Esophagus squamous epithelium (tissue), 5 donors: ENCODE measurements around the gene SIPA1L2. TPM values are rescaled to one million over a fixed set of nuclear protein-coding genes. Genes with fewer than 3 reads are reported as not detected.

Experiments used
- DNase-seq: peaks from one replicate; lab custom pipeline; 2025; lab: John Stamatoyannopoulos, UW
- H3K27ac ChIP-seq, 4 donors: fragments of 200-600 bp; sonication (generic); one replicate each; pipeline ENCODE4 v1.5.1; 2016 to 2019; ENCODE audit warnings: mild to moderate bottlenecking in 1 of 4
- H3K27me3 ChIP-seq, 4 donors: fragments of 200-600 bp; sonication (generic); 1 replicate in 3 of 4; 2 replicates in 1 of 4; pipeline versions ENCODE4 v1.5.1 to v1.6.0; 2017 to 2021; ENCODE audit warnings: antibody characterized with exemption in 1 of 4
- H3K36me3 ChIP-seq, 3 donors: fragments of 200-600 bp; sonication (generic); one replicate each; pipeline ENCODE4 v1.5.1; 2016 to 2019
- H3K4me1 ChIP-seq, 3 donors: fragments of 200-600 bp; sonication (generic); one replicate each; pipeline ENCODE4 v1.5.1; 2017 to 2019
- H3K4me3 ChIP-seq, 4 donors: fragments of 200-600 bp; sonication (generic); 1 replicate in 3 of 4; 2 replicates in 1 of 4; pipeline ENCODE4 v1.5.1; 2016 to 2019; ENCODE audit warnings: mild to moderate bottlenecking in 2 of 4, moderate library complexity in 1 of 4
- H3K9me3 ChIP-seq, 3 donors: fragments of 200-600 bp; sonication (generic); one replicate each; pipeline ENCODE4 v1.5.1; 2016 to 2019
- CTCF ChIP-seq, 6 experiments: fragments of 450-650 bp in 4 of 6; fragments of 200-600 bp in 2 of 6; sonication (generic) in 2 of 6; IDR thresholded peaks; one replicate each; pipeline ENCODE4 v1.5.1; 2016 to 2019; ENCODE audit warnings: antibody characterized with exemption in 6 of 6, mild to moderate bottlenecking in 4 of 6, moderate library complexity in 4 of 6
- POLR2A ChIP-seq, 4 donors: fragments of 450-650 bp; IDR thresholded peaks; one replicate each; pipeline ENCODE4 v1.6.1; 2017; ENCODE audit warnings: antibody characterized with exemption in 4 of 4, mild to moderate bottlenecking in 4 of 4, moderate library complexity in 3 of 4
- WGBS, 2 donors: methylation state at CpG; one replicate each; pipeline ENCODE4 v1.1.5; 2018; 5-methylcytosine and 5-hydroxymethylcytosine counted together
- intact Hi-C: fragments of 100-400 bp; cut with DNase I; formaldehyde crosslinking; loops from one replicate; pipeline ENCODE4 v1.15.0; 2022
- total RNA-seq, 4 donors: library from RNA; depleted of rRNA; stranded (reverse); fragments of >200 nt; gene quantifications; one replicate each; pipeline ENCODE4 v1.1.0, GENCODE V29; 2016
- donor health status: DM: yes; HTN: yes; CAD: no.

The SIPA1L2 gene
- total RNA-seq, 4 donors from 2014 or later, result 29.5 to 51.3 (median 46.0) TPM

GRCh38 chr1:232587141-232588008, 42.6 kb downstream of the SIPA1L2 start:
- no peak for DNase-seq
- intact Hi-C loops, result no loop called here
- 71 to 78% methylated on average over 10 to 11 of the region's 11 CpGs for WGBS, 2 donors

DNA sequence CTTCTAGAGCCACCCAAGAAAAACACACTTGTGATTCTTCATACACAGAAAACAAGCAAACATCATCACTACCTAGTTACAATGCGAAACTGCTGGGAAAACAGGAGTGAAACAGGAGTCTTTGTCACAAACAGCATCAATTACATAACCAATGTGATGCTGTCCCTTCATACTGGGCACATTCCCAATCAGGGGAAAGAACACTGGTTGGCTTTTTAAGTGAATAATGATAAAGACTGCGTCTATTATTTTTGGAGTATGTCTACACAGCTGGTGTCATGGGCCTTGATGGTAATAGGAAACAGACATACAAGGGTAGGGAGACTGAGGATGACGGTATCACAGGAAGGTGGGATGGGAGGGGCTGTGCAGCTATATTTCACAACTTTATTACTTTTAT, 43.3 kb downstream of the SIPA1L2 start:
- Histone ChIP-seq H3K4me1 (peaks cover 0 to 35% (median 9%) of the 10 kb centered on the region in 3 donors), H3K27ac (no peak overlapping the region), H3K9me3 (no peaks in the 10 kb centered on the region), H3K27me3 (no peaks in the 10 kb centered on the region), H3K4me3 (no peak overlapping the region), H3K36me3 (peaks cover 0 to 8% (median 0%) of the 10 kb centered on the region in 3 donors)
- TF ChIP-seq CTCF (IDR thresholded peaks at IDR 0.05) (no peak), POLR2A (IDR thresholded peaks at IDR 0.05) (no peak)
- 58 to 87% methylated on average over 3 of the region's 3 CpGs for WGBS, 2 donors
- intact Hi-C loops, result no loop called here
- no peak for DNase-seq

More at GRCh38 chr1:232587141-232588008, 42.6 kb downstream of the SIPA1L2 start:
- Histone ChIP-seq H3K27ac (no peak overlapping the region), H3K4me1 (peaks cover 0 to 36% (median 9%) of the 10 kb centered on the region in 3 donors), H3K27me3 (no peaks in the 10 kb centered on the region), H3K36me3 (peaks cover 0 to 8% (median 0%) of the 10 kb centered on the region in 3 donors), H3K9me3 (no peaks in the 10 kb centered on the region), H3K4me3 (no peak overlapping the region)
- TF ChIP-seq CTCF (IDR thresholded peaks at IDR 0.05) (no peak), POLR2A (IDR thresholded peaks at IDR 0.05) (no peak)

DNA sequence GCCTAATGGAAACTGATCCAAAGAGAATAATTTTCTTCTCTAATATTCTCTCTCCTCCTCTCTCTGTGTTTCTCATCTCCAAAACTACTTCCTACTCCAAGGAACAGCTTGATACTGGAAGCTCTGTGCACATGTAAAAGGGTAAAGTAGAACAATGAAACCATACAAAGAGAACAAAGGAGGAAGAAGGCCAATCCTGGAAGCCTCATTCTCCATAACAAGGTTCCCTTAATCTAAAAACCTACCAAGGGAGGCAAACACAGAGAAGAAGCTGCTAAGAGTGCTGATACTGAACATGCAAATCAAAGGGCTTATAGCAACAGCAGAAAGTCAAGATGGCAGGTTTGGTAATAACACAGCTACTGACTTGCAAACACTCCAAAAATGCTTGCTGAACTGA, 44.4 kb downstream of the SIPA1L2 start:
- no peak for DNase-seq
- Histone ChIP-seq H3K36me3 (peaks cover 0 to 4% (median 0%) of the 10 kb centered on the region in 3 donors), H3K27ac (no peak overlapping the region), H3K4me1 (peaks cover 0 to 28% (median 5%) of the 10 kb centered on the region in 3 donors), H3K4me3 (no peak overlapping the region), H3K27me3 (no peaks in the 10 kb centered on the region), H3K9me3 (no peaks in the 10 kb centered on the region)
- TF ChIP-seq POLR2A (IDR thresholded peaks at IDR 0.05) (no peak), CTCF (IDR thresholded peaks at IDR 0.05) (no peak)
- intact Hi-C loops, result no loop called here

DNA sequence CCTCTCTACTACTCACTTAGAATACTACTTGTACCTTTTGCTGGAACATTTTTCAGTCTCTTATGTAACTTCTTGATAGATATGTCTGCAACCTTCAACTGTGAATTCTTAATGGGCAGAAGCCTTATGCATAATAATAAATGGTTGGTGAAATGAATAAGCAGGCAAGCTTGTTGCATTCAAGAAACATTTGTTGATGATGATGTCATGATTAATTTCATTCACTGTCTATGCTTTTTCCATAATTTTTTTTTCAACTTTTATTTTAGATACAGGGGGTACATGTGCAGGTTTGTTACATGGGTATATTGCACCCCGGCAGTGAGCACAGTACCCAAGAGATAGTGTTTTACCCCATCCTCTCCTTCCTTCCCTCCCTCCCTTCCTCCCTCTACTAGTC, 48.0 kb downstream of the SIPA1L2 start:
- DNase-seq, result no peak
- Histone ChIP-seq H3K4me3 (no peak overlapping the region), H3K27ac (no peak overlapping the region), H3K4me1 (peaks cover 0 to 31% (median 6%) of the 10 kb centered on the region in 3 donors), H3K36me3 (peaks cover 0 to 9% (median 0%) of the 10 kb centered on the region in 3 donors), H3K9me3 (no peaks in the 10 kb centered on the region), H3K27me3 (no peaks in the 10 kb centered on the region)
- TF ChIP-seq POLR2A (IDR thresholded peaks at IDR 0.05) (no peak), CTCF (IDR thresholded peaks at IDR 0.05) (no peak)
- WGBS, 2 donors, result 100% methylated on average over 1 of the region's 1 CpG
- intact Hi-C loops, result no loop called here

Other genes starting within 250 kb of the SIPA1L2 start
- 1 to 10 TPM in 2 of 4 donors, under 1 TPM in 2; 0.34 to 1.1 (median 1.1) TPM for gene MAP10, start 175.3 kb upstream of the SIPA1L2 start, total RNA-seq